Measurements from ENCODE around the gene POMP.
"Not testable (repeated sequence)": the region's sequence is repeated elsewhere in the genome, so short reads cannot be mapped to it uniquely, and the experiment has no call there.

The POMP gene

DNA sequence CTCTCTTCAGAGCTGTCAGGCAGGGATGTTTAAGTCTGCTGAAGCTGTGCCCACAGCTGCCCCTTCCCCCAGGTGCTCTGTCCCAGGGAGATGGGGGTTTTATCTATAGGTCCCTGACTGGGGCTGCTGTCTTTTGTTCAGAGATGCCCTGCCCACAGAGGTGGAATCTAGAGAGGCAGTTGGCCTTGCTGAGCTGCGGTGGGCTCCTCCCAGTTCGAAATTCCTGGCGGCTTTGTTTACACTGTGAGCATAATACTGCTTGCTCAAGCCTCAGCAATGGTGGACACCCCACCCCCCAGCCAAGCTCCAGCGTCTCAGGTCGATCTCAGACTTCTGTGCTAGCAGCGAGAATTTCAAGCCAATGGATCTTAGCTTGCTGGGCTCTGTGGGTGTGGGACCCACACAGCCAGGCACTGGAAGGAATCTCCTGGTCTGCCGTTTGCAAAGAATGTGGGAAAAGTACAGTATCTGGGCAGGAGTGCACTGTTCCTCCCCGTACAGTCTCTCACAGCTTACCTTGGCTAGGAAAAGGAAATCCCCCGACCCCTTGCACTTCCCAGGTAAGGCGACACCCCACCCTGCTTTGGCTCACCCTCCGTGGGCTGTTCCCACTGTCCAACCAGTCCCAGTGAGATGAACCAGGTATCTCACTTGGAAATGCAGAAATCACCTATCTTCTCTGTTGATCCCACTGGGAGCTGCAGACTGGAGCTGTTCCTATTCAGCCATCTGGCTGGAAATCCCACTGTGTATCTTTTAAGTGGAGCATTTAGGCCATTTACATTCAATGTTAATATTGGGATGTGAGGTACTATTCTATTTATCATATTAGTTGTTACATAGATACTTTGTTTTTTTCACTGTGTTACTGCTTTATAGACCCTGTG lies 34.9 kb downstream of the POMP start:
- DNase-seq (ENCODE audit: low read depth in 3 of 3), result not testable (repeated sequence)

- DNase-seq (ENCODE audit: low read depth in 3 of 3), result no peak
Measured at GRCh38 chr13:28697441-28697840, 38.5 kb downstream of the POMP start.

DNA sequence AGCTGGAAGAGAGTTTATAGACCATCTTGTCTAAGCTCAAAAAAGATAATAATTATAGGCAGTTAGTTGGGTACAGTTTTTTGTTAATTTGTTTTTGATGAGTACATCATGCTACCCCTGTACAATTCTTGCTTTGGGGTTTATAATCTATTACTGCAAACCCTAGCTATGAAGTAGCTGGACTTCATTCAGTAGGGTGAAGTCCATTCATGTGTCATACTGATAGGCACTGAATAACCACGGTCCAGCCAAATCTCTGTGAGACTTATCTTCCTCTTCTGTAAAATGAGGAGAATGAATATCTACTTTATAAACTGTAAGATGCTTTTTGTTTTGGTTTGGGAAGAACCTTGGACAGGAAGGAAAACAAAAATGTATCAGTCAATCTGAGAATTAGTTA lies 40.3 kb downstream of the POMP start:
- no peak for DNase-seq (ENCODE audit: low read depth in 3 of 3)

DNA sequence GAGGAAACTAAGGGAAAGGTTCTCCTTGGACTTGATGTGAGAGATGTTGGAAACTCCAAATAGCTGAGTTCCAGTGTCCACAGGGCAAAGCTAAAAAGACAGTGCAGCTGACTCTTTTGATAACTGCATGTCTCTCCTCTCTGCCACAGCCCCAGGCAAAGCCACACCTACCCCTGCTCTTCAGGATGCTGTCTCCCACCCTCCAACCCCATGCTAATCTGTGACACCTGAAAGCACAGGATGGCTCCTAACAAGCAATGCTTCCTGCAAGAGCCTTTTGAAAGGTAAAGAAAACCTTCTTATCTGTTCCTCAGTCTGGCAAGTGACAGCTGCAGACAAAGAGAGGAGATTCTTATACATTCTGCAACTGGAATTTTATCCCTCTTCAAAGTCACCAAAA lies 45.4 kb downstream of the POMP start:
- DNase-seq (ENCODE audit: low read depth in 3 of 3), result no peak

DNA sequence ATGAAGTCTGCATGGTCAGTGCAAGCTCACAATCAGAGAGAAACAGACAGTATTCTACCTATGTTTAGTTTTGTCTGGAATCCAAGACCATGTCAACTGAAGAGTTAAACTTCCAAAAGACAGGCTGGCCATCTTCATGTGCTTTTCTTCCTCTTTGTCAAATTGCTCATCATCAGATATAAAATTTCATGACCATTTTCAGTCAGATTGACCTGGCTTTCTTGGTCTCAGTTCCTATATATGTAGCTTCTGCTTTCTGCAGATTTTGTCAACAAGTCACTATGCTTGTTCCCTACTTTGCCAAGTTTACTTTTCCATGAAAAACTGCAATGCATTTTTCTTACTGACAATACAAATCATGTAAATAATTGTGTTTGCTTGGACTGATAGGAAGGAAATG lies 46.0 kb downstream of the POMP start:
- no peak for DNase-seq (ENCODE audit: low read depth in 3 of 3)

- DNase-seq (ENCODE audit: low read depth in 3 of 3), result no peak
Measured at GRCh38 chr13:28705461-28706083, 46.6 kb downstream of the POMP start.

- DNase-seq (ENCODE audit: low read depth in 3 of 3), result no peak
Measured at GRCh38 chr13:28707629-28708427, 48.9 kb downstream of the POMP start.

GRCh38 chr13:28710161-28710560 lies 51.2 kb downstream of the POMP start:
- no peak for DNase-seq (ENCODE audit: low read depth in 3 of 3)

DNA sequence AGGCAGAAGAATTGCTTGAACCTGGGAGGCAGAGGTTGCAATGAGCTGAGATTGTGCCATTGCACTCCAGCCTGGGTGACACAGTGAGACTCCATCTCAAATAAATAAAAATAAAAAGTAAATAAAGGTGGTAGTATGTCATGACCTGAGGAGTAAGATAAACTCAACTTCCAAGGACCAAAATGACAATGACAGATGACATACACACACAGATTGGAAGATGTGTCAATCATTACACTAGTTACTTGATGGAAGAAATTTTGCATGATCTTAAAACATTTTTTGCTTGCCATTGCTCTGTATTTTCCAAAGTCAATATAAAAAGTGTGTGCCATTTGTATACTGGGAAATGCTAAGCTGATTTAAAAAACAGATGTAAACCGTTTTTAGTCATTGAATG lies 55.7 kb downstream of the POMP start:
- DNase-seq (ENCODE audit: low read depth in 3 of 3), result no peak

DNA sequence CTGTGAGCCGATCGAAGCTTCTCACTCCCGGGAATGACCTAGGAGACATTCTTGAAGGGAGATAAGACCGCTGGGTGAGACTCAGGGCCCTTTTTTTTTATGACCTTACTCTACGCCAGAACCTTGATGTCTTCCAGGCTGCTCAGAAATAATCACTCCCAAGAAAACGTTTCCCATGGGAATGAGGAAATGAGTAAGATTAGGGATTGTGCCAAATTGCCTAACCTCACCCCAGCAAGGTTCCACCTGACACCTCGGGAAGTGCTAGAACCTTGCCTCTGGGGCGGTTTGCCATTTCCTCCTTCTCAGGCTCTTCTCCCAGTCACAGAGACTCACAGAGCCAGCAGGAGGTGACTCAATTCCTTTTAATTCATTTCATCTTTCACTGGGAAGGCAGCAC lies 57.6 kb downstream of the POMP start:
- no peak for DNase-seq (ENCODE audit: low read depth in 3 of 3)

- DNase-seq (ENCODE audit: low read depth in 3 of 3), result no peak
Measured at GRCh38 chr13:28717170-28717569, 58.2 kb downstream of the POMP start.

- no peak for DNase-seq (ENCODE audit: low read depth in 3 of 3)
Measured at GRCh38 chr13:28718196-28718542, 59.2 kb downstream of the POMP start.

DNA sequence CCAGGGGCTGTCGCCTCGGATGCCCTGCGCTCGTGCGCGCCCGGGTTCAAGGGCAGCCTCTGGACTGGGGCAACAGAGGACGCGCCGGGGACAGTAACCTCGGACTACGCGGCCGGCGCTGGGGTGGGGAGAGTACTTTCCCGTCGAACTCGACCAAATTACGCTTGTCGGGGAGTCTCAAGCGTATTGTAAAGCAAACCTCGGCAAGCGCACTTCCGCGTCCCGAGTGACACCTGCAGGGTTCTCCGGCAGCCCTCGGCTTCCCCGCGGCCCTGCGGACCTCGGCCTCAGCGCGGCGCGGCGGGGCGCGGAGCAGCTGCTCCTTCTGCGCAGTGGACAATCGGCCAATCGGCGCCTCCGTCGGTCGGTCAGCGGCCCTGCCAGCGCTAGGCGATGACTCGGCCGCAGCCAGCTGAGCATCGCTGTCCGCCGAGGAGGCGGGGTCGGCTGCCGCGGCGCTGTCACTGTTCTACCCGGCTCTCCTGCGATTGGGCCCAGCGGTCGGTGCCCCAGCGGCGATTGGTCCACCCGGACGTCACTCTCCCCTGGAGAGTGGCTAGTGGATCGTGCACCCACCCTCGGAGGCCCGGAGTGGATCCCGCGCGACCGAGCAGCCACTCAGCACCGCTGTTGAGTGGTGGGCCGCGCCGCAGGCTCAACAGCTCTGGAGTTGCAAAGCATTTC lies 59.8 kb downstream of the POMP start, which contains the start of gene SLC46A3:
SLC46A3 (minus strand) TSS at position 428 of the 684 bp plus-strand sequence. CDS start 972 bp downstream, outside the sequence.
- peak; percentile 93 to 97 (median 95) for DNase-seq (ENCODE audit: low read depth in 3 of 3)

- no peak for DNase-seq (ENCODE audit: low read depth in 3 of 3)
Measured at GRCh38 chr13:28719227-28720055, 60.5 kb downstream of the POMP start.

- DNase-seq (ENCODE audit: low read depth in 3 of 3), result no peak
Measured at GRCh38 chr13:28723806-28724205, 64.9 kb downstream of the POMP start.

GRCh38 chr13:28725046-28725610 lies 66.2 kb downstream of the POMP start:
- no peak for DNase-seq (ENCODE audit: low read depth in 3 of 3)

Measured in stimulated activated CD4-positive, alpha-beta T cell treated with anti-CD3 and anti-CD28 coated beads, TNF-alpha, amount 100 ng/mL, for 4 hours (primary cell).